ENCODE measurements around the gene RPA1. TPM values are rescaled to one million over a fixed set of nuclear protein-coding genes. Genes with fewer than 3 reads are reported as not detected.

RPA1 gene
- total RNA-seq, 4 donors from 2014 or later: 15.9 to 108 (median 41.5) TPM

GRCh38 chr17:1860978-1861377, 31.2 kb downstream of the RPA1 start:
- DNase-seq: no peak
- H3K9me3 ChIP-seq: no peaks in the 10 kb centered on the region
- peak overlapping the region; percentile 62 for H3K27ac ChIP-seq
- no peak overlapping the region for H3K4me3 ChIP-seq
- H3K36me3 ChIP-seq: no peaks in the 10 kb centered on the region
- intact Hi-C loops (cut with DNase I; ENCODE audit: low total_unique reads): no loop called here
- H3K27me3 ChIP-seq: no peaks in the 10 kb centered on the region
- H3K4me1 ChIP-seq: no peaks in the 10 kb centered on the region
- TF ChIP-seq POLR2A (IDR thresholded peaks at IDR 0.05) (no peak), CTCF (IDR thresholded peaks at IDR 0.05) (no peak)

- Histone ChIP-seq H3K4me1 (no peaks in the 10 kb centered on the region), H3K27ac (peak overlapping the region; percentile 62), H3K27me3 (no peaks in the 10 kb centered on the region), H3K36me3 (no peaks in the 10 kb centered on the region), H3K4me3 (no peak overlapping the region), H3K9me3 (no peaks in the 10 kb centered on the region)
- peak; percentile 29 to 42 for DNase-seq
- intact Hi-C loops (cut with DNase I; ENCODE audit: low total_unique reads): no loop called here
- TF ChIP-seq POLR2A (IDR thresholded peaks at IDR 0.05) (no peak), CTCF (IDR thresholded peaks at IDR 0.05) (no peak)
These were observed 31.7 kb downstream of the RPA1 start for GRCh38 chr17:1861391-1862010.

GRCh38 chr17:1865252-1866037, 35.6 kb downstream of the RPA1 start:
- H3K36me3 ChIP-seq: no peaks in the 10 kb centered on the region
- TF ChIP-seq POLR2A (IDR thresholded peaks at IDR 0.05) (no peak), CTCF (IDR thresholded peaks at IDR 0.05) (peak; percentile 28 to 58 (median 36))
- no peak overlapping the region for H3K4me3 ChIP-seq
- H3K27ac ChIP-seq: no peak overlapping the region
- H3K9me3 ChIP-seq: no peaks in the 10 kb centered on the region
- intact Hi-C loops (cut with DNase I; ENCODE audit: low total_unique reads): no loop called here
- H3K27me3 ChIP-seq: no peaks in the 10 kb centered on the region
- H3K4me1 ChIP-seq: no peaks in the 10 kb centered on the region
- DNase-seq: no peak

GRCh38 chr17:1867307-1867706, 37.5 kb downstream of the RPA1 start:
- DNase-seq: no peak
- Histone ChIP-seq H3K4me3 (no peak overlapping the region), H3K36me3 (no peaks in the 10 kb centered on the region), H3K27me3 (no peaks in the 10 kb centered on the region), H3K9me3 (no peaks in the 10 kb centered on the region), H3K27ac (no peak overlapping the region), H3K4me1 (no peaks in the 10 kb centered on the region)
- intact Hi-C loops (cut with DNase I; ENCODE audit: low total_unique reads): no loop called here
- TF ChIP-seq POLR2A (IDR thresholded peaks at IDR 0.05): no peak
- TF ChIP-seq CTCF (IDR thresholded peaks at IDR 0.05): no peak

GRCh38 chr17:1868090-1868489, 38.3 kb downstream of the RPA1 start:
- no peaks in the 10 kb centered on the region for H3K27me3 ChIP-seq
- H3K4me1 ChIP-seq: no peaks in the 10 kb centered on the region
- no peak overlapping the region for H3K4me3 ChIP-seq
- intact Hi-C loops (cut with DNase I; ENCODE audit: low total_unique reads): no loop called here
- H3K9me3 ChIP-seq: no peaks in the 10 kb centered on the region
- no peak for TF ChIP-seq POLR2A (IDR thresholded peaks at IDR 0.05)
- TF ChIP-seq CTCF (IDR thresholded peaks at IDR 0.05): no peak
- DNase-seq: no peak
- H3K27ac ChIP-seq: no peak overlapping the region
- no peaks in the 10 kb centered on the region for H3K36me3 ChIP-seq

All from uterus (tissue), 4 donors.